Fibroblast of lung (primary cell): ENCODE measurements around the gene UGT1A7.

Experiments
- EZH2 ChIP-seq: IDR thresholded peaks from 2 replicates; pipeline ENCODE4 v1.5.1; 2012; ENCODE audit warnings: low read length, control low read depth, mild to moderate bottlenecking; ENCODE audit errors: missing control alignments
- TF ChIP-seq, protein P1 (sequence below), 2 donors: IDR thresholded peaks in 1 of 2; conservative IDR thresholded peaks in 1 of 2; 1 replicate in 1 of 2; 2 replicates in 1 of 2; pipeline ENCODE4 v1.5.1; 2011 to 2012; ENCODE audit warnings: low read length in 2 of 2, control low read depth in 1 of 2, inconsistent platforms in 1 of 2, low read depth in 1 of 2, mild to moderate bottlenecking in 1 of 2

DNA sequence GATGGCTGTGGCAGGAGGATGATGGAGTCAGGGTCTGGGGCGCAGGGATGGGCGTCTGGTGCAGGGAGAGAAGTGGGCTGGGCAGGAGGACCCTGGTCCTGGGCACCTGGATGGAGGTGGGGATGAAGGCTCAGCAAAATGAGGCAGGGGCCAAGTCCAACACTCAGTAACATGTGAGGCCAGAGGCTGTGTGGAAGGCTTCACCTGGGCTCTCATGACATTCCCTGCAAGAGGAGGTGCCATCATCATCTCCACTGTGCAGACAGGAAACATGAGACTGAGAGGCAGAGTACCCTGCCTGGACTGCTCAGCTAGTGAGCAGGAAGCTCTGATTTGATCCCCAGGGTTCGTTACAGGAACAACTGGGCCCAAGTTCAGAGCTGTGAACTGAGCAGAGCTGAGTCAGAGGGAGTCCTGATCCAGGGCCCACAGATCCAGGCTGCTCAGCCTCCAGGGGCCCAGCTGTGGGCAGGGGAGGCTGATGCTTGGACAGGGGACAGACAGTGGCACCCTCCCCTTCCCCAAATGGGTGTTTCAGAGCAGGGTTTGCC lies 135.7 kb downstream of the UGT1A7 start:
- TF ChIP-seq, protein P1, sequence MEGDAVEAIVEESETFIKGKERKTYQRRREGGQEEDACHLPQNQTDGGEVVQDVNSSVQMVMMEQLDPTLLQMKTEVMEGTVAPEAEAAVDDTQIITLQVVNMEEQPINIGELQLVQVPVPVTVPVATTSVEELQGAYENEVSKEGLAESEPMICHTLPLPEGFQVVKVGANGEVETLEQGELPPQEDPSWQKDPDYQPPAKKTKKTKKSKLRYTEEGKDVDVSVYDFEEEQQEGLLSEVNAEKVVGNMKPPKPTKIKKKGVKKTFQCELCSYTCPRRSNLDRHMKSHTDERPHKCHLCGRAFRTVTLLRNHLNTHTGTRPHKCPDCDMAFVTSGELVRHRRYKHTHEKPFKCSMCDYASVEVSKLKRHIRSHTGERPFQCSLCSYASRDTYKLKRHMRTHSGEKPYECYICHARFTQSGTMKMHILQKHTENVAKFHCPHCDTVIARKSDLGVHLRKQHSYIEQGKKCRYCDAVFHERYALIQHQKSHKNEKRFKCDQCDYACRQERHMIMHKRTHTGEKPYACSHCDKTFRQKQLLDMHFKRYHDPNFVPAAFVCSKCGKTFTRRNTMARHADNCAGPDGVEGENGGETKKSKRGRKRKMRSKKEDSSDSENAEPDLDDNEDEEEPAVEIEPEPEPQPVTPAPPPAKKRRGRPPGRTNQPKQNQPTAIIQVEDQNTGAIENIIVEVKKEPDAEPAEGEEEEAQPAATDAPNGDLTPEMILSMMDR (conservative IDR thresholded peaks at IDR 0.05 in 1 of 2, IDR thresholded peaks at IDR 0.05 in 1 of 2; ENCODE audit: low read depth in 1 of 2, low read length in 2 of 2): no peak
- TF ChIP-seq EZH2: no peak
